Fibroblast of the aortic adventitia (primary cell): ENCODE data around the gene ABHD15. TPM values are rescaled to one million over a fixed set of nuclear protein-coding genes. Genes with fewer than 3 reads are reported as not detected.

ENCODE experiments used
- DNase-seq: peaks from one replicate; pipeline ENCODE4 v3.0.0-alpha.2; 2010; ENCODE audit warnings: low read depth
- H3K4me3 ChIP-seq: 2 replicates; pipeline ENCODE4 v1.5.1; 2011; ENCODE audit warnings: low read depth, mild to moderate bottlenecking, control low read depth, low read length, moderate library complexity
- total RNA-seq: library from RNA; depleted of rRNA; stranded (reverse); fragments of >200 nt; gene quantifications from 2 replicates; pipeline ENCODE4 v1.2.3, GENCODE V29; 2012; ENCODE audit warnings: low replicate concordance
- TF ChIP-seq, protein P1 (sequence below): IDR thresholded peaks from 2 replicates; pipeline ENCODE4 v1.5.1; 2011; ENCODE audit warnings: mild to moderate bottlenecking, low read length, control low read depth, inconsistent platforms; ENCODE audit not compliant: insufficient read depth

ABHD15 gene
- total RNA-seq, 1 donor, result 15.3 TPM

DNA sequence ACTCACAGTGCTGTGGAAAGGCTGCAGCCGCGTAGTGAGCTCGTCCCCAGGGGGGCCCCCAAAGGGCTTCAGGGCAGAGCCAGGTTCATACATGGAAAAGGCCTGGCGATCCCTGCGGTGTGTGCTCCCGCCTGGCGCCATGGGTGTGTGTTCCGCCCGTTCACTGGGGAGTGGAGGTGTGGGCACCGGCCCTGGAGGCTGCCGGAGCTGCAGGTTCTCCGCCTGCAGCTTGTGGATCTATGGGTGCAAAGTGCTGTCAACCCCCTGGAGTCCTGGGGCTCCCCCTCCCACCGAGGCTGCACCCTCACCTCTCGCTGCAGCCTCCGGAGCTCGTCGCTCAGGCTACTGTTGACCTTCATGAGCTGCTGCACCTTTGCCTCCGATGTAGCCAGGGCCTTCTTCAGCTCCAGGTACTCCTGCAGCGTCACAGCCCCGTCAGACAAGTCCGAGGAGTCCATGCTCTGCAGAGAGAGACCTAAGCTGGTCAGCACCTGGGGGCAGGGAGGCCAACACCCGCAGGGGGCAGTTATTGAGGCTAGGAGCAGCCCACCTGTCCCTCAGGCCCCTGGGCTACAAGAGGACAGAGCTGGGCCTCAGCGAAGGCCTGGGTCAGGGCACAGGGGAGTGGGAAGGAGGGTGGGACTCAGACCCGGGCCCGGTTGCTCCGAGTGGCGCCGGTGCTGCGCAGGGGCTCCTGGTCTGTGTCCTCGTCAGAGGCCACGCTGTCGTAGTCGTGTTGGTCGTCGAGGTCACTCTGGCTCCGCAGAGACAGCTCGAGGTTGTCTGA, 9.6 kb upstream of the ABHD15 start:
- TF ChIP-seq, protein P1, sequence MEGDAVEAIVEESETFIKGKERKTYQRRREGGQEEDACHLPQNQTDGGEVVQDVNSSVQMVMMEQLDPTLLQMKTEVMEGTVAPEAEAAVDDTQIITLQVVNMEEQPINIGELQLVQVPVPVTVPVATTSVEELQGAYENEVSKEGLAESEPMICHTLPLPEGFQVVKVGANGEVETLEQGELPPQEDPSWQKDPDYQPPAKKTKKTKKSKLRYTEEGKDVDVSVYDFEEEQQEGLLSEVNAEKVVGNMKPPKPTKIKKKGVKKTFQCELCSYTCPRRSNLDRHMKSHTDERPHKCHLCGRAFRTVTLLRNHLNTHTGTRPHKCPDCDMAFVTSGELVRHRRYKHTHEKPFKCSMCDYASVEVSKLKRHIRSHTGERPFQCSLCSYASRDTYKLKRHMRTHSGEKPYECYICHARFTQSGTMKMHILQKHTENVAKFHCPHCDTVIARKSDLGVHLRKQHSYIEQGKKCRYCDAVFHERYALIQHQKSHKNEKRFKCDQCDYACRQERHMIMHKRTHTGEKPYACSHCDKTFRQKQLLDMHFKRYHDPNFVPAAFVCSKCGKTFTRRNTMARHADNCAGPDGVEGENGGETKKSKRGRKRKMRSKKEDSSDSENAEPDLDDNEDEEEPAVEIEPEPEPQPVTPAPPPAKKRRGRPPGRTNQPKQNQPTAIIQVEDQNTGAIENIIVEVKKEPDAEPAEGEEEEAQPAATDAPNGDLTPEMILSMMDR, result no peak
- no peak for DNase-seq
- H3K4me3 ChIP-seq, result no peak overlapping the region

DNA sequence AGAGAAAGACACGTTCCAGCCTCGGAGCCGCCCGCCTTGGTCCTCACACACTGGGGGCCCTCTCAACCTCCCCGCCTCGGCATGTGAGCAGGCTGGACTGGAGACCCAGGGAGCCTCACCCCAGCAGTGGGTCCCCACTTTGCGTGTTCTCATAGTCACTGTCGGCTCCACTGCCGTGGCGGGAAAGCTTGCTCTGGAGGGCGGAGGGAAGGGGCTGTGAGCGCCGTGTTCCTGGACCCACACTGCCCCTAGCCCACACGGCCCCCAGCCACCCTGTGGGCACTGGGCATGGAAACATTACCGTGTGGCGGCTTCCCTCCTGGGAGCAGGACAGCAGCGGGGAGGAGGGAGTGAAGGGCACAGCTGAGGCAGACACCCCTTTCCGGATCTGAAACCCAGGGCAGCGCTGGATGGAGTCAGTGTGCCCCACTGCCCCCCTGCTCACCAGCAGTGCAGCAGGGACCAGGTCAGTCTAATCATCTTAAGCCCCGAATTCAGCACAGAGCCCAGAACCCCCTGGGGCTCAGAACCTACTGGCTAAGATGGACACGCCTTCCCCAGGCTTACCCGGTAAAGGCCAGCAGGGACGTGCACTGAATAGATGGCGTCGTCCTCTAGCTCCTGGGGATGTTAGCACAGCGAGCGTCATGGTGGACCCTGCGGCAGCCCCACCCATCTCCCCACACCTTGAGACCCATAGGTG, 8.8 kb upstream of the ABHD15 start:
- TF ChIP-seq, protein P1, result no peak
- no peak for DNase-seq
- H3K4me3 ChIP-seq, result no peak overlapping the region

DNA sequence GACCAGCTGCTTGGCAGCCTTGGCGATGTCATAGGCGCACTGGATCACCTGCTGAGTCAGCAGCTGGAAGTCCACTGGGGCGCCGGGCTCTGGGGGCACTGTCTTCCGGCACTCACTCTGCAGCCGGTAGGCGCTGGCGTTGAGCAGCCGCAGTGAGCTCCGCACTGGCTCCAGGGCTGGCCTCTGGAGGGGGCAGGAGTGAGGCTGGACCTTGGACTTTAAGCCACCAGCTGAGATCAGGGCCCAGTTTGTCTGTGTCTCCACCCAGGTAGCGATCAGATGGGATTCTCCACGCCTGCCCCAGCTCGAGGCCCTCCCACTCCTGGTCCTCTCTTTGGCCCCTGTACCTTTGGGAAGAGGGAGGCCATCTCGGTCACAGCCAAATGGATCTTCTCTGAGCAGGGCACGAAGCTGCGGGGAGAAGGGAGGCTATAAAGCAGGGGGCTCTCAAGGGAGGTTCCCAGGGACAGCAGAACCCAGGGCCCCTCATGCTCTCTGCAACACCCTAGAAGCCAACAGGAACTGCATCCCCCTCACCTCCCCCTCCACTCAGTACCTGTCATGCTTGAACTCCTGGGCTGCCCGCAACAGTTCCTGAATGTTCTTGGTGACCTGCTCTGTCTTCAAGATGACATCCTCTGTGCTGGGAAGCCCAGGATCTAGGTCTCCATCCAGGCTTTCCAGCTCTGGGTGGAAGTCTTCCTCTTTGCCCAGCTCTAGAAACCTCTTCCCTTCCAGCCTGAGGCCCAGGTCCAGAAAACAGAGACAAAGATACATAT, 8.1 kb upstream of the ABHD15 start:
- H3K4me3 ChIP-seq, result no peak overlapping the region
- TF ChIP-seq, protein P1, result no peak
- no peak for DNase-seq

DNA sequence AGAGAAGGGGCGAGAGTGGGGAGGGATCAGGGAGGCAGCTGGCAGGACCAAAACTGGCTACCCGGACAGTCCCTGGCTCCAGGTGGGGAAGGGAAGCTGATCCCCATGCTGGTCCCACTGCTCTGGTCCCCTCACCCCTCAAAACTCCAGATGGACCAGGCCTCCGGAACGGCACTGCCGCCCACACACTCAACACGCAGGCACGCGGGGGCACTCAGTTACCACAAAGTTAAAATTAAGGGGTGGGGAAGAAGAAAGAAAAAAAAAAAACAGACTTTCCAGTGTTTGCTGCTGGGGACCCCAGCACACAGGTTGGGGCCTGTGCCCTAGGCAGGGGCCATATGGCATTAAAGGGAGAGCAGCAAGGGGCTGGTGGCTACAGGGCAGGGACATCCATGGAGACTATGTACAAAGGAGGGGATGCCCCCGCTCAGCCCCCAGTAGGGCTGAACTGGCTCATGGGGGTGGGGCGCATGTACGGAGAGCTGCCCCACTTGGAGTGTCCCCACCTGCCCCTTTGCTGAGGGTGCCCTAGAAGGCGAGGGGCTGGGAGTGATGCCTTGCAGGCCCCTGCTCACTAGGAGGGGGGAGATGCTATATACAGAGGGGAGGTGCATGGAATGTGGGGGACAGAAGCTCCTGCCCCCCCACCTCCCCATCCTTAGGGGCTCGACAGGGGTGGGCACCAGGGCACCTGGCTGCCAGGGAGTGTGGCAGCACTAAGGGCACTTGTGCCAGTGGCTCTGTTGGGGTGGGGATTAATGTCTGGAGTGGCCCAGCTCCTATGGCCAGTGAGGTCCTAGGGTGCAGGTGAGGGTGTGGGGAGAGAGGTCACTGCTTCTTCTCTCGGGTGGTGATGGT, 7.3 kb upstream of the ABHD15 start:
- TF ChIP-seq, protein P1, result no peak
- no peak for DNase-seq
- H3K4me3 ChIP-seq, result no peak overlapping the region

DNA sequence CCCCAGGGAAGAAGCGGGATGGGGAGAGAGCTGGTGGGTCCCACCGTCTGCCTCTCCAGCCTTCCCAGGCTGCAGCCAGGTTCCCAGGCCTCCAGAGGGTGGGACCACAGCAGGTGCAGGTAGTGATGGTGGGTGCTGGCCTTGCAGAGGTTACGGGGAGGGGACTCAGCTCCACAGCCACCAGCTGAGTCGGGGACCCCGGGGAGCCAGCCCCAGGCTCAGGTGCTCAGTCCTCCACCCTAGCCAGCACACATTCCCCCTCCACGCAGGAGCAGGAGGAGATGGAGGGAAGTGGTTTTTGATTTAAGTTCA, 6.7 kb upstream of the ABHD15 start:
- TF ChIP-seq, protein P1, result no peak
- no peak overlapping the region for H3K4me3 ChIP-seq
- DNase-seq, result no peak

DNA sequence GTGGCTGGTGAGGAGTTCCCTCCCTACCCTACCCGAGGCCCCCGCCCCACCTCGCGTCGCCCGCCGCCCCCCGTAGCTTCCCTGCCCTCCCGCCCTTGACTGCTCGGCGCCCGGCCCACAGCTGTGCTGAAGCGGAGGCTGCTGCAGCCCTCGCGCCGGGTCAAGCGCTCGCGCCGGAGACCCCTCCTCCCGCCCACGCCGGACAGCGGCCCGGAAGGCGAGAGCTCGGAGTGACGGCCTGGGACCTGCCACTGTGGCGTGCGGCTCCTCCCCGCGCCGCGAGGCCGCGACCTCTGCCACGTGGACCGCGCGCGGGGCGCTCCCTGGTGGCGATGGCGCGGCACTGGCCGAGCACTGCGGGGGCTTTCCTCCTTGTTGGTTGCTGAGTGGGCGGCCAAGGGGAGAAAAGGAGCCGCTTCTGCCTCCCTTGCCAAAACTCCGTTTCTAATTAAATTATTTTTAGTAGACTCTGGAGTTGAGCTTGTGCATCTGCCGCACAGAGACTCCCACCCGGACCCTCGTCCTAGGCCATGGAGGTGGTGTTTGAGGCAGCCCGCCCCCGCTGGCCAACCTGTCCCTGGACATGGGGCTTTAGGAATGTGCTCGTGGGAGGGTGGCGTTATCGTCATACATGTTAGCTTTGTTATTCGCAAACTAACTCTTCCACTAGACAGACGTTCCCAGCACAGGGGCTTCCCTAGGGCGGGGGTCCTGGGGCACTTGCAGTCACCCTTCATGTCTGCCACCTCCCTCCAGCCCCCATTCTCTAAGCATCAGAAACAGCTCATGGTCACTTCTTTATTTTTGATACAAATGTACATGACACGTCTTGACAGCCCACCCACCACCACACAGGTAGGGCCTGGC, 6.1 kb upstream of the ABHD15 start:
- TF ChIP-seq, protein P1, result peak; percentile 59
- no peak overlapping the region for H3K4me3 ChIP-seq
- peak; percentile 47 for DNase-seq
